Astrocyte (in vitro differentiated cells and primary cell): ENCODE results near the gene TMPRSS7. TPM values are rescaled to one million over a fixed set of nuclear protein-coding genes. Genes with fewer than 3 reads are reported as not detected.

ENCODE experiments used
- DNase-seq: peaks from one replicate; pipeline ENCODE4 v3.0.0-alpha.2; 2010; ENCODE audit warnings: low read depth
- FAIRE-seq: peaks from 2 replicates; lab custom pipeline; 2011; peaks lifted over from hg19 to GRCh38; lab: Jason Lieb, UNC
- H2AFZ ChIP-seq: 2 replicates; pipeline ENCODE4 v1.6.0; 2012; ENCODE audit warnings: low read depth, low read length, inconsistent platforms
- H3K27ac ChIP-seq: 2 replicates; pipeline ENCODE4 v1.5.1; 2011; ENCODE audit warnings: low read depth, low read length, inconsistent platforms
- H3K27me3 ChIP-seq: 2 replicates; pipeline ENCODE4 v1.6.0; 2011; ENCODE audit warnings: low read length, inconsistent platforms; ENCODE audit not compliant: insufficient read depth
- H3K36me3 ChIP-seq: 2 replicates; pipeline ENCODE4 v1.5.1; 2011; ENCODE audit warnings: low read length, inconsistent platforms; ENCODE audit not compliant: insufficient read depth
- H3K4me1 ChIP-seq: 2 replicates; pipeline ENCODE4 v1.5.1; 2011; ENCODE audit warnings: low read length, inconsistent platforms; ENCODE audit not compliant: insufficient read depth
- H3K4me2 ChIP-seq: 2 replicates; pipeline ENCODE4 v1.6.0; 2012; ENCODE audit warnings: low read length, inconsistent platforms
- H3K4me3 ChIP-seq: 2 replicates; pipeline ENCODE4 v1.5.1; 2011; ENCODE audit warnings: low read depth, mild to moderate bottlenecking, low read length, inconsistent platforms; ENCODE audit not compliant: insufficient read depth
- H3K79me2 ChIP-seq: 2 replicates; pipeline ENCODE4 v1.6.0; 2012; ENCODE audit warnings: mild to moderate bottlenecking, low read length, inconsistent platforms; ENCODE audit not compliant: insufficient read depth
- H3K9ac ChIP-seq: 2 replicates; pipeline ENCODE4 v1.6.0; 2012; ENCODE audit warnings: mild to moderate bottlenecking, low read length, inconsistent platforms
- H3K9me3 ChIP-seq: 2 replicates; pipeline ENCODE4 v1.5.1; 2012; ENCODE audit warnings: low read depth, mild to moderate bottlenecking, low read length, inconsistent platforms; ENCODE audit not compliant: insufficient read depth
- H4K20me1 ChIP-seq: 2 replicates; pipeline ENCODE4 v1.6.0; 2012; ENCODE audit warnings: low read length, inconsistent platforms; ENCODE audit not compliant: insufficient read depth
- H3K27ac Mint-ChIP-seq: one replicate; pipeline ENCODE4 v1.8.0; 2021; ENCODE audit warnings: mild to moderate bottlenecking, mixed read lengths; ENCODE audit not compliant: unreplicated experiment
- H3K27me3 Mint-ChIP-seq: one replicate; pipeline ENCODE4 v1.8.0; 2021; ENCODE audit warnings: low read depth, mixed read lengths; ENCODE audit not compliant: unreplicated experiment
- H3K36me3 Mint-ChIP-seq: one replicate; pipeline ENCODE4 v1.8.0; 2021; ENCODE audit warnings: low read depth, mixed read lengths; ENCODE audit not compliant: unreplicated experiment
- H3K4me1 Mint-ChIP-seq: one replicate; pipeline ENCODE4 v1.8.0; 2021; ENCODE audit warnings: low read depth, mixed read lengths; ENCODE audit not compliant: unreplicated experiment
- H3K4me3 Mint-ChIP-seq: one replicate; pipeline ENCODE4 v1.8.0; 2021; ENCODE audit warnings: mild to moderate bottlenecking, moderate library complexity, mixed read lengths; ENCODE audit not compliant: unreplicated experiment
- H3K9me3 Mint-ChIP-seq: one replicate; pipeline ENCODE4 v1.8.0; 2021; ENCODE audit warnings: mild to moderate bottlenecking, mixed read lengths; ENCODE audit not compliant: unreplicated experiment
- CTCF ChIP-seq: IDR thresholded peaks from 2 replicates; pipeline ENCODE4 v1.5.1; 2011; ENCODE audit warnings: low read depth, mild to moderate bottlenecking, inconsistent platforms, low read length, moderate library complexity; ENCODE audit not compliant: insufficient read depth
- EZH2 ChIP-seq: IDR thresholded peaks from 2 replicates; pipeline ENCODE4 v1.6.1; 2012; ENCODE audit warnings: mild to moderate bottlenecking, low read length, inconsistent platforms; ENCODE audit not compliant: insufficient read depth
- total RNA-seq: library from RNA; stranded (reverse); gene quantifications from 2 replicates; pipeline ENCODE4 v1.2.1, GENCODE V29; 2021

The TMPRSS7 gene
- total RNA-seq, 1 donor from 2014 or later: not detected

- no peaks in the 10 kb centered on the region for H3K79me2 ChIP-seq
- no peak for DNase-seq
- no peak overlapping the region for H2AFZ ChIP-seq
- TF ChIP-seq EZH2: no peak
- no peak for TF ChIP-seq CTCF
- H3K27me3 ChIP-seq: no peaks in the 10 kb centered on the region
- peaks cover 21% of the 10 kb centered on the region for H3K4me1 ChIP-seq
- H4K20me1 ChIP-seq: no peaks in the 10 kb centered on the region
- no peaks in the 10 kb centered on the region for H3K36me3 ChIP-seq
- no peak overlapping the region for H3K9ac ChIP-seq
- no peak overlapping the region for H3K27ac ChIP-seq
- FAIRE-seq: no peak
- no peak overlapping the region for H3K27ac Mint-ChIP-seq
- no peak overlapping the region for H3K4me3 Mint-ChIP-seq
- peaks cover 3% of the 10 kb centered on the region for H3K9me3 Mint-ChIP-seq
- H3K4me2 ChIP-seq: no peak overlapping the region
- no peak overlapping the region for H3K4me3 ChIP-seq
- no peaks in the 10 kb centered on the region for H3K36me3 Mint-ChIP-seq
- H3K4me1 Mint-ChIP-seq: peaks cover 17% of the 10 kb centered on the region
- H3K27me3 Mint-ChIP-seq: no peaks in the 10 kb centered on the region
- no peaks in the 10 kb centered on the region for H3K9me3 ChIP-seq
Observed at GRCh38 chr3:112078125-112079083, 43.9 kb downstream of the TMPRSS7 start.

GRCh38 chr3:112083239-112083638 is 48.7 kb downstream of the TMPRSS7 start:
- Mint-ChIP-seq H3K4me1 (peaks cover 6% of the 10 kb centered on the region), H3K9me3 (no peaks in the 10 kb centered on the region), H3K27ac (no peak overlapping the region), H3K27me3 (no peaks in the 10 kb centered on the region), H3K36me3 (no peaks in the 10 kb centered on the region), H3K4me3 (no peak overlapping the region)
- Histone ChIP-seq H3K9me3 (no peaks in the 10 kb centered on the region), H3K9ac (no peak overlapping the region), H4K20me1 (peaks cover 10% of the 10 kb centered on the region), H3K4me2 (no peak overlapping the region), H3K27ac (no peak overlapping the region), H3K36me3 (no peaks in the 10 kb centered on the region), H3K27me3 (no peaks in the 10 kb centered on the region), H3K4me3 (no peak overlapping the region), H2AFZ (no peak overlapping the region), H3K79me2 (peaks cover 12% of the 10 kb centered on the region), H3K4me1 (peaks cover 14% of the 10 kb centered on the region)
- FAIRE-seq: no peak
- TF ChIP-seq CTCF (no peak), EZH2 (no peak)
- no peak for DNase-seq
